Activated naive CD4-positive, alpha-beta T cell treated with anti-CD3 and anti-CD28 coated beads for 36 hours (primary cell): ENCODE measurements around the gene EIF3C. TPM values are rescaled to one million over a fixed set of nuclear protein-coding genes. Genes with fewer than 3 reads are reported as not detected.
"Not testable (repeated sequence)": the region's sequence is repeated elsewhere in the genome, so short reads cannot be mapped to it uniquely, and the experiment has no call there.

Source experiments
- CTCF ChIA-PET: fragments of 350-600 bp; sonication (Branson Sonifier 250); formaldehyde crosslinking; loops from one replicate; lab custom pipeline; 2021; ENCODE audit warnings: antibody characterized with exemption; lab: Charles Lee
- DNase-seq: peaks from one replicate; pipeline ENCODE4 v3.0.0-alpha.2; 2020
- H3K27ac Mint-ChIP-seq: one replicate; pipeline ENCODE4 v1.8.0; 2021; ENCODE audit warnings: mild to moderate bottlenecking, mixed read lengths
- H3K27me3 Mint-ChIP-seq: one replicate; pipeline ENCODE4 v1.8.0; 2021; ENCODE audit warnings: low read depth, mixed read lengths
- H3K36me3 Mint-ChIP-seq: one replicate; pipeline ENCODE4 v1.8.0; 2021; ENCODE audit warnings: low read depth, mixed read lengths
- H3K4me1 Mint-ChIP-seq: one replicate; pipeline ENCODE4 v1.8.0; 2021; ENCODE audit warnings: low read depth, mixed read lengths
- H3K4me3 Mint-ChIP-seq: one replicate; pipeline ENCODE4 v1.8.0; 2021; ENCODE audit warnings: mild to moderate bottlenecking, moderate library complexity, mixed read lengths
- H3K9me3 Mint-ChIP-seq: one replicate; pipeline ENCODE4 v1.8.0; 2021; ENCODE audit warnings: mixed read lengths
- intact Hi-C: fragments of 100-400 bp; cut with micrococcal nuclease; formaldehyde crosslinking; loops from one replicate; pipeline ENCODE4 v1.15.1; 2023
- total RNA-seq, 2 experiments: library from RNA; stranded (reverse); gene quantifications; one replicate each; pipeline ENCODE4 v1.2.3, GENCODE V29; 2021

Gene EIF3C
- total RNA-seq, 2 experiments from 2014 or later: 1,095 to 1,121 TPM

- CTCF ChIA-PET, intact Hi-C loops, H3K4me3 Mint-ChIP-seq, H3K27me3 Mint-ChIP-seq, DNase-seq, H3K9me3 Mint-ChIP-seq, H3K4me1 Mint-ChIP-seq, H3K27ac Mint-ChIP-seq, H3K36me3 Mint-ChIP-seq: not testable (repeated sequence)
These were observed 11.8 kb downstream of the EIF3C start for GRCh38 chr16:28722852-28723650.

GRCh38 chr16:28731253-28731652 lies 20.0 kb downstream of the EIF3C start:
- H3K36me3 Mint-ChIP-seq, H3K27ac Mint-ChIP-seq, H3K9me3 Mint-ChIP-seq, H3K4me1 Mint-ChIP-seq, CTCF ChIA-PET, H3K27me3 Mint-ChIP-seq, DNase-seq, H3K4me3 Mint-ChIP-seq, intact Hi-C loops: not testable (repeated sequence)

- H3K4me1 Mint-ChIP-seq, H3K27ac Mint-ChIP-seq, H3K27me3 Mint-ChIP-seq, DNase-seq, CTCF ChIA-PET, H3K9me3 Mint-ChIP-seq, intact Hi-C loops, H3K36me3 Mint-ChIP-seq, H3K4me3 Mint-ChIP-seq: not testable (repeated sequence)
These were observed 21.3 kb downstream of the EIF3C start for GRCh38 chr16:28732455-28733124.

- H3K4me3 Mint-ChIP-seq, DNase-seq, H3K36me3 Mint-ChIP-seq, CTCF ChIA-PET, H3K9me3 Mint-ChIP-seq, H3K4me1 Mint-ChIP-seq, intact Hi-C loops, H3K27ac Mint-ChIP-seq, H3K27me3 Mint-ChIP-seq: not testable (repeated sequence)
These were observed 28.5 kb downstream of the EIF3C start for GRCh38 chr16:28739787-28740186.

GRCh38 chr16:28740631-28741030 lies 29.4 kb downstream of the EIF3C start:
- CTCF ChIA-PET, H3K27me3 Mint-ChIP-seq, H3K27ac Mint-ChIP-seq, H3K36me3 Mint-ChIP-seq, H3K4me3 Mint-ChIP-seq, intact Hi-C loops, H3K4me1 Mint-ChIP-seq, DNase-seq, H3K9me3 Mint-ChIP-seq: not testable (repeated sequence)

GRCh38 chr16:28741295-28741694 lies 30.0 kb downstream of the EIF3C start:
- DNase-seq, CTCF ChIA-PET, H3K9me3 Mint-ChIP-seq: not testable (repeated sequence)

GRCh38 chr16:28746618-28747350 lies 35.5 kb downstream of the EIF3C start:
- H3K27ac Mint-ChIP-seq, CTCF ChIA-PET, intact Hi-C loops, H3K9me3 Mint-ChIP-seq, H3K4me1 Mint-ChIP-seq, DNase-seq, H3K4me3 Mint-ChIP-seq, H3K36me3 Mint-ChIP-seq, H3K27me3 Mint-ChIP-seq: not testable (repeated sequence)

More at GRCh38 chr16:28741295-28741694, 30.0 kb downstream of the EIF3C start:
- H3K36me3 Mint-ChIP-seq, H3K27me3 Mint-ChIP-seq, intact Hi-C loops, H3K4me3 Mint-ChIP-seq, H3K4me1 Mint-ChIP-seq, H3K27ac Mint-ChIP-seq: not testable (repeated sequence)

GRCh38 chr16:28749997-28750465 lies 38.8 kb downstream of the EIF3C start:
- DNase-seq: peak; percentile 28
- H3K4me1 Mint-ChIP-seq, H3K27me3 Mint-ChIP-seq, H3K9me3 Mint-ChIP-seq, CTCF ChIA-PET, intact Hi-C loops, H3K36me3 Mint-ChIP-seq, H3K27ac Mint-ChIP-seq: not testable (repeated sequence)
- peak overlapping the region; percentile 56 for H3K4me3 Mint-ChIP-seq

GRCh38 chr16:28750469-28751067 lies 39.3 kb downstream of the EIF3C start:
- H3K4me1 Mint-ChIP-seq, H3K9me3 Mint-ChIP-seq, H3K27me3 Mint-ChIP-seq, H3K4me3 Mint-ChIP-seq, H3K36me3 Mint-ChIP-seq, CTCF ChIA-PET, H3K27ac Mint-ChIP-seq, DNase-seq, intact Hi-C loops: not testable (repeated sequence)

- DNase-seq: not testable (repeated sequence)
These were observed 40.2 kb downstream of the EIF3C start, which contains the start of gene NPIPB9 for GRCh38 chr16:28751487-28751886. NPIPB9 (plus strand) TSS chr16:28751787.

GRCh38 chr16:28781697-28782096 lies 70.4 kb downstream of the EIF3C start:
- H3K4me1 Mint-ChIP-seq, H3K9me3 Mint-ChIP-seq: not testable (repeated sequence)

More at GRCh38 chr16:28751487-28751886, 40.2 kb downstream of the EIF3C start, which contains the start of gene NPIPB9:
- H3K27ac Mint-ChIP-seq, CTCF ChIA-PET, H3K36me3 Mint-ChIP-seq, H3K27me3 Mint-ChIP-seq, intact Hi-C loops, H3K4me1 Mint-ChIP-seq, H3K4me3 Mint-ChIP-seq, H3K9me3 Mint-ChIP-seq: not testable (repeated sequence)

GRCh38 chr16:28782357-28782756 lies 71.1 kb downstream of the EIF3C start:
- DNase-seq, H3K4me1 Mint-ChIP-seq, H3K9me3 Mint-ChIP-seq, CTCF ChIA-PET, H3K4me3 Mint-ChIP-seq, H3K27ac Mint-ChIP-seq, H3K36me3 Mint-ChIP-seq, intact Hi-C loops, H3K27me3 Mint-ChIP-seq: not testable (repeated sequence)

More at GRCh38 chr16:28781697-28782096, 70.4 kb downstream of the EIF3C start:
- H3K27me3 Mint-ChIP-seq, intact Hi-C loops, H3K4me3 Mint-ChIP-seq, H3K36me3 Mint-ChIP-seq, H3K27ac Mint-ChIP-seq, CTCF ChIA-PET, DNase-seq: not testable (repeated sequence)
